ENCODE results near the gene PSMA7. TPM values are rescaled to one million over a fixed set of nuclear protein-coding genes. Genes with fewer than 3 reads are reported as not detected.
"Not testable (repeated sequence)": the region's sequence is repeated elsewhere in the genome, so short reads cannot be mapped to it uniquely, and the experiment has no call there.

Gene PSMA7
- polyA plus RNA-seq, 3 donors = 187 to 519 (median 266) TPM

- H3K27ac ChIP-seq (ENCODE audit: low read depth, low read length) = no peak overlapping the region
- WGBS, 3 donors = 87 to 93% (median 93%) methylated on average over 11 of the region's 11 CpGs
Observed at GRCh38 chr20:62159052-62159451, 15.9 kb upstream of the PSMA7 start.

- 92 to 95% (median 94%) methylated on average over 22 of the region's 22 CpGs for WGBS, 3 donors
- no peak overlapping the region for H3K27ac ChIP-seq (ENCODE audit: low read depth, low read length)
Observed at GRCh38 chr20:62158541-62158940, 15.3 kb upstream of the PSMA7 start.

- no peak overlapping the region for H3K27ac ChIP-seq (ENCODE audit: low read depth, low read length)
- 95 to 97% (median 97%) methylated on average over 12 of the region's 12 CpGs for WGBS, 3 donors
Observed at GRCh38 chr20:62158088-62158400, 14.8 kb upstream of the PSMA7 start.

- WGBS, 3 donors = 74 to 89% (median 85%) methylated on average over 25 of the region's 25 CpGs
Observed at GRCh38 chr20:62157387-62158087, 14.3 kb upstream of the PSMA7 start.

GRCh38 chr20:62156592-62157386 lies 13.6 kb upstream of the PSMA7 start:
- H3K27ac ChIP-seq (ENCODE audit: low read depth, low read length) = no peak overlapping the region
- WGBS, 3 donors = 45 to 50% (median 48%) methylated on average over 24 of the region's 24 CpGs

More at GRCh38 chr20:62157387-62158087, 14.3 kb upstream of the PSMA7 start:
- H3K27ac ChIP-seq (ENCODE audit: low read depth, low read length) = no peak overlapping the region

GRCh38 chr20:62156254-62156556 lies 13.0 kb upstream of the PSMA7 start:
- WGBS, 3 donors = 84 to 90% (median 88%) methylated on average over 3 of the region's 3 CpGs
- no peak overlapping the region for H3K27ac ChIP-seq (ENCODE audit: low read depth, low read length)

- no peak overlapping the region for H3K27ac ChIP-seq (ENCODE audit: low read depth, low read length)
- 91 to 92% (median 91%) methylated on average over 28 to 29 of the region's 29 CpGs for WGBS, 3 donors
Observed at GRCh38 chr20:62155428-62156253, 12.4 kb upstream of the PSMA7 start.

GRCh38 chr20:62151835-62152364 lies 8.7 kb upstream of the PSMA7 start:
- 83 to 88% (median 86%) methylated on average over 20 to 23 of the region's 23 CpGs for WGBS, 3 donors

GRCh38 chr20:62151225-62151624 lies 8.0 kb upstream of the PSMA7 start:
- no peak overlapping the region for H3K27ac ChIP-seq (ENCODE audit: low read depth, low read length)
- 85 to 92% (median 90%) methylated on average over 11 of the region's 11 CpGs for WGBS, 3 donors

More at GRCh38 chr20:62151835-62152364, 8.7 kb upstream of the PSMA7 start:
- H3K27ac ChIP-seq (ENCODE audit: low read depth, low read length) = no peak overlapping the region

- WGBS, 3 donors = 94 to 97% (median 96%) methylated on average over 11 of the region's 11 CpGs
- H3K27ac ChIP-seq (ENCODE audit: low read depth, low read length) = no peak overlapping the region
Observed at GRCh38 chr20:62150310-62150575, 7.0 kb upstream of the PSMA7 start.

GRCh38 chr20:62149532-62150309 lies 6.5 kb upstream of the PSMA7 start:
- no peak overlapping the region for H3K27ac ChIP-seq (ENCODE audit: low read depth, low read length)

GRCh38 chr20:62148908-62149314 lies 5.7 kb upstream of the PSMA7 start:
- WGBS, 3 donors = 85 to 90% (median 88%) methylated on average over 20 of the region's 20 CpGs
- H3K27ac ChIP-seq (ENCODE audit: low read depth, low read length) = no peak overlapping the region

More at GRCh38 chr20:62149532-62150309, 6.5 kb upstream of the PSMA7 start:
- WGBS, 3 donors = 70 to 75% (median 72%) methylated on average over 24 of the region's 24 CpGs

GRCh38 chr20:62148383-62148782 lies 5.2 kb upstream of the PSMA7 start:
- 89 to 98% (median 96%) methylated on average over 8 to 10 of the region's 10 CpGs for WGBS, 3 donors
- H3K27ac ChIP-seq (ENCODE audit: low read depth, low read length) = not testable (repeated sequence)

GRCh38 chr20:62147528-62147927 lies 4.3 kb upstream of the PSMA7 start:
- WGBS, 3 donors = 97 to 98% (median 98%) methylated on average over 8 to 9 of the region's 9 CpGs
- H3K27ac ChIP-seq (ENCODE audit: low read depth, low read length) = no peak overlapping the region

- H3K27ac ChIP-seq (ENCODE audit: low read depth, low read length) = no peak overlapping the region
- 95 to 97% (median 97%) methylated on average over 6 of the region's 6 CpGs for WGBS, 3 donors
Observed at GRCh38 chr20:62147125-62147524, 3.9 kb upstream of the PSMA7 start.

- H3K27ac ChIP-seq (ENCODE audit: low read depth, low read length) = no peak overlapping the region
- 93 to 96% (median 96%) methylated on average over 22 of the region's 22 CpGs for WGBS, 3 donors
Observed at GRCh38 chr20:62146019-62146755, 3.0 kb upstream of the PSMA7 start.

GRCh38 chr20:62145688-62146018 lies 2.5 kb upstream of the PSMA7 start:
- WGBS, 3 donors = 94 to 96% (median 95%) methylated on average over 7 of the region's 7 CpGs
- H3K27ac ChIP-seq (ENCODE audit: low read depth, low read length) = no peak overlapping the region
